Nephron (organoid): ENCODE results near the gene FCAMR.
"Not testable (repeated sequence)": the region's sequence is repeated elsewhere in the genome, so short reads cannot be mapped to it uniquely, and the experiment has no call there.

Experiments
- H3K27ac Mint-ChIP-seq, 3 experiments: 2 replicates each; pipeline ENCODE4 v1.8.0; 2020; ENCODE audit warnings: mixed read lengths in 3 of 3, mild to moderate bottlenecking in 2 of 3, moderate library complexity in 1 of 3
- H3K27me3 Mint-ChIP-seq: 2 replicates; pipeline ENCODE4 v1.8.0; 2021; ENCODE audit warnings: low read depth, mild to moderate bottlenecking, moderate library complexity, mixed read lengths
- H3K36me3 Mint-ChIP-seq: 2 replicates; pipeline ENCODE4 v1.8.0; 2020; ENCODE audit warnings: low read depth, mixed read lengths
- H3K4me1 Mint-ChIP-seq: 2 replicates; pipeline ENCODE4 v1.8.0; 2020; ENCODE audit warnings: mixed read lengths
- H3K4me3 Mint-ChIP-seq, 3 experiments: 2 replicates each; pipeline ENCODE4 v1.8.0; 2020; ENCODE audit warnings: mild to moderate bottlenecking in 3 of 3, mixed read lengths in 3 of 3, moderate library complexity in 2 of 3
- H3K9me3 Mint-ChIP-seq: 2 replicates; pipeline ENCODE4 v1.8.0; 2020; ENCODE audit warnings: mixed read lengths
- TF ChIP-seq, protein P1 (sequence below), 3 experiments: fragments of 200-600 bp; sonication (generic); IDR thresholded peaks; one replicate each; pipeline ENCODE4 v1.5.0; 2021; ENCODE audit warnings: antibody characterized with exemption in 3 of 3; ENCODE audit not compliant: unreplicated experiment in 3 of 3

FCAMR gene

DNA sequence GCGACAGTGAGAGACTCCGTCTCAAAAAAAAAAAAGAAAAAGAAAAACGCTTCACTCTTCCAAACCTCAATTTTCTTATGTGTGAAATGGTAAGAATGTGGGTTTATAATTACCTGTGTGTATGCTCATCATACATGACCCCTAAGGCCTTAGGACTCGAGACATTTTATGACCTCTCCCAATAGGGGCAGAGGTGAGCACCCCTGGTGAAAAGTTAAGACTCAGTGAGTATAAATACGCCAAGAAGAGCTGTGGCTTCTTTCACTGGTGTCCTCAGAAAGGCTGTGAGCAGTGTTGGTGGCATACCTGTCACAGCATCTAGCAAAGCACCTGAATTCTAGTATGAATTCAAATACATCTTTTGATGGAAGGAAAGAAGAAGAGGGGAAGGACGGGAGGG, 40.7 kb downstream of the FCAMR start:
- H3K27me3 Mint-ChIP-seq, result peaks cover 12% of the 10 kb centered on the region
- H3K36me3 Mint-ChIP-seq, result no peaks in the 10 kb centered on the region
- TF ChIP-seq, protein P1, sequence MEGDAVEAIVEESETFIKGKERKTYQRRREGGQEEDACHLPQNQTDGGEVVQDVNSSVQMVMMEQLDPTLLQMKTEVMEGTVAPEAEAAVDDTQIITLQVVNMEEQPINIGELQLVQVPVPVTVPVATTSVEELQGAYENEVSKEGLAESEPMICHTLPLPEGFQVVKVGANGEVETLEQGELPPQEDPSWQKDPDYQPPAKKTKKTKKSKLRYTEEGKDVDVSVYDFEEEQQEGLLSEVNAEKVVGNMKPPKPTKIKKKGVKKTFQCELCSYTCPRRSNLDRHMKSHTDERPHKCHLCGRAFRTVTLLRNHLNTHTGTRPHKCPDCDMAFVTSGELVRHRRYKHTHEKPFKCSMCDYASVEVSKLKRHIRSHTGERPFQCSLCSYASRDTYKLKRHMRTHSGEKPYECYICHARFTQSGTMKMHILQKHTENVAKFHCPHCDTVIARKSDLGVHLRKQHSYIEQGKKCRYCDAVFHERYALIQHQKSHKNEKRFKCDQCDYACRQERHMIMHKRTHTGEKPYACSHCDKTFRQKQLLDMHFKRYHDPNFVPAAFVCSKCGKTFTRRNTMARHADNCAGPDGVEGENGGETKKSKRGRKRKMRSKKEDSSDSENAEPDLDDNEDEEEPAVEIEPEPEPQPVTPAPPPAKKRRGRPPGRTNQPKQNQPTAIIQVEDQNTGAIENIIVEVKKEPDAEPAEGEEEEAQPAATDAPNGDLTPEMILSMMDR (IDR thresholded peaks at IDR 0.05; ENCODE audit: unreplicated experiment in 3 of 3), result no peak
- H3K4me3 Mint-ChIP-seq, result no peak overlapping the region
- no peaks in the 10 kb centered on the region for H3K9me3 Mint-ChIP-seq
- no peaks in the 10 kb centered on the region for H3K4me1 Mint-ChIP-seq
- no peak overlapping the region for H3K27ac Mint-ChIP-seq

- Mint-ChIP-seq H3K27ac (no peak overlapping the region), H3K4me1 (no peaks in the 10 kb centered on the region), H3K4me3 (no peak overlapping the region), H3K36me3 (no peaks in the 10 kb centered on the region), H3K9me3 (no peaks in the 10 kb centered on the region), H3K27me3 (peaks cover under 1% of the 10 kb centered on the region)
- TF ChIP-seq, protein P1 (IDR thresholded peaks at IDR 0.05; ENCODE audit: unreplicated experiment in 3 of 3), result no peak
Measured at GRCh38 chr1:206926286-206926685, 44.0 kb downstream of the FCAMR start.

GRCh38 chr1:206925106-206925736, 45.0 kb downstream of the FCAMR start:
- H3K4me1 Mint-ChIP-seq, result no peaks in the 10 kb centered on the region
- no peak overlapping the region for H3K27ac Mint-ChIP-seq

GRCh38 chr1:206924592-206925105, 45.6 kb downstream of the FCAMR start:
- Mint-ChIP-seq H3K36me3 (no peaks in the 10 kb centered on the region), H3K4me3 (no peak overlapping the region), H3K9me3 (no peaks in the 10 kb centered on the region), H3K27me3 (no peaks in the 10 kb centered on the region), H3K4me1 (no peaks in the 10 kb centered on the region), H3K27ac (no peak overlapping the region)
- TF ChIP-seq, protein P1 (IDR thresholded peaks at IDR 0.05; ENCODE audit: unreplicated experiment in 3 of 3), result no peak

More at GRCh38 chr1:206925106-206925736, 45.0 kb downstream of the FCAMR start:
- Mint-ChIP-seq H3K9me3 (no peaks in the 10 kb centered on the region), H3K4me3 (no peak overlapping the region), H3K27me3 (no peaks in the 10 kb centered on the region), H3K36me3 (no peaks in the 10 kb centered on the region)
- TF ChIP-seq, protein P1 (IDR thresholded peaks at IDR 0.05; ENCODE audit: unreplicated experiment in 3 of 3), result no peak

DNA sequence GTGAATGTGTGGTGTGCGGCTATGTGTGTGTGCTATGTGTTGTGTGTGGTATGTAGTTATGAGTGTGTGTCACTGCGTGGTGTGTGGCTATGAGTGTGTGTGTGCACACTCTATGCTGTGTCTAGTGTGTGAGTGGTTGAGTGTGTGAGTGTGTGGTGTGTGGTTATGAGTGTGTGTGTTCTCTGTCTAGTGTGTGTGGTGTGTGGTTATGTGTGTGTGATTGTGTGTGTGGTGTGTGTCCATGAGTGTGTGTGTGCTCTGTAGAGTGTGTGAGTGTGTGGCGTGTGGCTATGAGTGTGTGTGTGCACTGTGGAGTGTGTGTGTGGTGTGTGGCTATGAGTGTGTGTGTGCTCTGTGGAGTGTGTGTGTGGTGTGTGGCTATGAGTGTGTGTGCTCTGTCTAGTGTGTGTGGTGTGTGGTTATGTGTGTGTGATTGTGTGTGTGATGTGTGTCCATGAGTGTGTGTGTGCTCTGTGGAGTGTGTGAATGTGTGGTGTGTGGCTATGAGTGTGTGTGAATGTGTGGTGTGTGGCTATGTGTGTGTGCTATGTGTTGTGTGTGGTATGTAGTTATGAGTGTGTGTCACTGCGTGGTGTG, 46.2 kb downstream of the FCAMR start:
- H3K4me3 Mint-ChIP-seq, H3K36me3 Mint-ChIP-seq, H3K9me3 Mint-ChIP-seq, H3K27ac Mint-ChIP-seq, H3K27me3 Mint-ChIP-seq, H3K4me1 Mint-ChIP-seq: not testable (repeated sequence)

DNA sequence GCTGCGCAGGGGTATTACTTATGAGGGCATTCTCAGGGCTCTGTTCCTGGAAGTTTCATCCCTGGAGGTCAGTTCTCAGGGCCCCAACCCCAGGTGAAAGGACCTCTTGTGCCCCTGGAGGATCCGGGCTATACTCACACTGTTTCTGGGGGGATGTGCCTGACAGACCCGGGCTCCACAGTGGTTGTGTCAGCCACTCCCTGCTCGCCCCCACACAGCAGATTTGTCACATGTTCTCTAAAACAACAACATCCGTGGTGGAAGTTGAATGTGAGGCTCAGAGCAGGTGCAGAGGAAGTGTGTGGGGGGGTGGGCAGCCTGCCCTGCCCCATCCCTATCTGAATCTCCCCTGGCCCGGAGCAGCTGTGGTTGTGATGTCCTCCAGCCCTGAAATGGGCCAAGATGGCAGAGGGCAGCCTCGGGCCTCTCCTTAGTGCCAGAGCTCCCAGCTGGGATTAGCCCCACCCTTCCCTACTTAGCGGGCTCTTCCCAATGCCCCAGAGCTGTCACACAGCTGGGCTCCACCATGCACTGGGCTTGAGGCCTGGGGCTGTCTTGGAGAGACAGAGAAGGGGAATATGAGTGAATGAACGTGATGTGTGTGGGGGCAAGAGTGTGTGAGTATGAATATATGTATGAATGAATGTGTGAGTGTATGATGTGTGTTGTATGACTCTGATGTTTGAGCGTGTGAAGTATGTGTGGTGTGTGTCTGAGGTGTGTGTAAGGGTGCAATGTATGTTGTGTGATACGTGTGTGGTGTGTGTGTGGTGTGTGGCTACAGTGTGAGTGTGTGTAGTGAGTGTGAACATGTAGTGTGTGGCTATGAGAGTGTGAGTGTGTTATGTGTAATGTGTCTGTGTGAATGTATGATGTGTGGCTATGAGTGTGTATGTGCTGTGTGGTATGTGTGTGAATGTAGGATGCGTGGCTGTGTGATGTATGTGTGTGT, 47.0 kb downstream of the FCAMR start:
- Mint-ChIP-seq H3K36me3 (no peaks in the 10 kb centered on the region), H3K4me1 (no peaks in the 10 kb centered on the region), H3K9me3 (no peaks in the 10 kb centered on the region), H3K4me3 (no peak overlapping the region), H3K27ac (no peak overlapping the region), H3K27me3 (no peaks in the 10 kb centered on the region)
- TF ChIP-seq, protein P1 (IDR thresholded peaks at IDR 0.05; ENCODE audit: unreplicated experiment in 3 of 3), result no peak
